ENCODE results near the gene LMNTD2. TPM values are rescaled to one million over a fixed set of nuclear protein-coding genes. Genes with fewer than 3 reads are reported as not detected.

LMNTD2 gene
- polyA plus RNA-seq, 12 donors, result 0.17 to 2.5 (median 0.50) TPM; not detected in 2

- DNase-seq, result no peak
These were observed 45.4 kb downstream of the LMNTD2 start for GRCh38 chr11:515131-515530.

GRCh38 chr11:514606-515005 is 45.9 kb downstream of the LMNTD2 start:
- no peak for DNase-seq

- no peak for DNase-seq
These were observed 47.6 kb downstream of the LMNTD2 start for GRCh38 chr11:512761-513595.

GRCh38 chr11:508956-509355 is 51.6 kb downstream of the LMNTD2 start:
- DNase-seq, result no peak

- no peak for DNase-seq
These were observed 52.6 kb downstream of the LMNTD2 start for GRCh38 chr11:507727-508515.

GRCh38 chr11:506995-507726 is 53.4 kb downstream of the LMNTD2 start, which contains the start of gene RNH1:
Gene RNH1, minus strand, starts transcription at chr11:507242. Its CDS starts 5,080 bp downstream, at chr11:502162.
- peak; percentile 92 for DNase-seq

GRCh38 chr11:506238-506994 is 54.1 kb downstream of the LMNTD2 start:
- peak; percentile 99 for DNase-seq

GRCh38 chr11:504994-505344 is 55.6 kb downstream of the LMNTD2 start:
- no peak for DNase-seq

Other genes with a start within 250 kb of the LMNTD2 start
- gene IFITM1, start 246.7 kb downstream of the LMNTD2 start, polyA plus RNA-seq (ENCODE audit: insufficient read length in 12 of 12), result 10 to 100 TPM in 9 of 12 donors, 1 to 10 TPM in 1, not detected in 2; 9.9 to 21.3 (median 14.1) TPM
- 100 to 1,000 TPM in 11 of 12 donors, not detected in 1; 155 to 302 (median 238) TPM for gene IFITM3, start 239.9 kb downstream of the LMNTD2 start, polyA plus RNA-seq (ENCODE audit: insufficient read length in 12 of 12)
- 10 to 100 TPM in 10 of 12 donors, 1 to 10 TPM in 1, not detected in 1; 8.1 to 55.6 (median 14.5) TPM for gene B4GALNT4, start 191.2 kb downstream of the LMNTD2 start, polyA plus RNA-seq (ENCODE audit: insufficient read length in 12 of 12)
- gene PKP3, start 166.5 kb downstream of the LMNTD2 start, polyA plus RNA-seq (ENCODE audit: insufficient read length in 12 of 12), result 10 to 100 TPM in 3 of 12 donors, 1 to 10 TPM in 1, under 1 TPM in 4, not detected in 4; 0.24 to 30.6 (median 2.7) TPM
- gene SIGIRR, start 145.7 kb downstream of the LMNTD2 start, polyA plus RNA-seq (ENCODE audit: insufficient read length in 12 of 12), result 10 to 100 TPM in 9 of 12 donors, 1 to 10 TPM in 2, not detected in 1; 6.8 to 22.7 (median 11.2) TPM
- gene ANO9, start 118.7 kb downstream of the LMNTD2 start, polyA plus RNA-seq (ENCODE audit: insufficient read length in 12 of 12), result 10 to 100 TPM in 2 of 12 donors, 1 to 10 TPM in 2, under 1 TPM in 7, not detected in 1; 0.08 to 14.1 (median 0.31) TPM
- gene PTDSS2, start 110.5 kb downstream of the LMNTD2 start, polyA plus RNA-seq (ENCODE audit: insufficient read length in 12 of 12), result 10 to 100 TPM in 11 of 12 donors, not detected in 1; 22.7 to 52.4 (median 26.0) TPM
- 100 to 1,000 TPM in 1 of 12 donors, 10 to 100 TPM in 10, not detected in 1; 69.4 to 126 (median 78.8) TPM for gene RNH1, start 53.5 kb downstream of the LMNTD2 start, polyA plus RNA-seq (ENCODE audit: insufficient read length in 12 of 12)
- gene HRAS, start 25.2 kb downstream of the LMNTD2 start, polyA plus RNA-seq (ENCODE audit: insufficient read length in 12 of 12), result 100 to 1,000 TPM in 6 of 12 donors, 10 to 100 TPM in 5, not detected in 1; 62.1 to 123 (median 101) TPM
- 1 to 10 TPM in 10 of 12 donors, not detected in 2; 1.7 to 8.2 (median 4.3) TPM for gene LRRC56, start 23.2 kb downstream of the LMNTD2 start, polyA plus RNA-seq (ENCODE audit: insufficient read length in 12 of 12)
- gene RASSF7, start 232 bp upstream of the LMNTD2 start, polyA plus RNA-seq (ENCODE audit: insufficient read length in 12 of 12), result 10 to 100 TPM in 1 of 12 donors, 1 to 10 TPM in 10, not detected in 1; 1.7 to 15.5 (median 2.4) TPM
- gene PHRF1, start 15.7 kb upstream of the LMNTD2 start, polyA plus RNA-seq (ENCODE audit: insufficient read length in 12 of 12), result 10 to 100 TPM in 11 of 12 donors, not detected in 1; 13.6 to 31.4 (median 14.8) TPM
- gene IRF7, start 55.2 kb upstream of the LMNTD2 start, polyA plus RNA-seq (ENCODE audit: insufficient read length in 12 of 12), result 10 to 100 TPM in 5 of 12 donors, 1 to 10 TPM in 6, not detected in 1; 6.6 to 15.3 (median 9.9) TPM
- gene CDHR5, start 64.2 kb upstream of the LMNTD2 start, polyA plus RNA-seq (ENCODE audit: insufficient read length in 12 of 12), result 100 to 1,000 TPM in 1 of 12 donors, 1 to 10 TPM in 7, under 1 TPM in 3, not detected in 1; 0.49 to 137 (median 1.7) TPM
- 100 to 1,000 TPM in 1 of 12 donors, 10 to 100 TPM in 9, not detected in 2; 17.6 to 109 (median 52.1) TPM for gene SCT, start 66.4 kb upstream of the LMNTD2 start, polyA plus RNA-seq (ENCODE audit: insufficient read length in 12 of 12)
- under 1 TPM in 9 of 12 donors, not detected in 3; 0.36 to 0.98 (median 0.71) TPM for gene DRD4, start 76.5 kb upstream of the LMNTD2 start, polyA plus RNA-seq (ENCODE audit: insufficient read length in 12 of 12)
- gene DEAF1, start 134.5 kb upstream of the LMNTD2 start, polyA plus RNA-seq (ENCODE audit: insufficient read length in 12 of 12), result 10 to 100 TPM in 11 of 12 donors, not detected in 1; 20.7 to 41.0 (median 24.3) TPM
- 10 to 100 TPM in 11 of 12 donors, not detected in 1; 13.0 to 34.8 (median 18.9) TPM for gene TMEM80, start 135.1 kb upstream of the LMNTD2 start, polyA plus RNA-seq (ENCODE audit: insufficient read length in 12 of 12)
- gene EPS8L2, start 145.5 kb upstream of the LMNTD2 start, polyA plus RNA-seq (ENCODE audit: insufficient read length in 12 of 12), result 10 to 100 TPM in 4 of 12 donors, 1 to 10 TPM in 7, not detected in 1; 1.2 to 54.4 (median 2.7) TPM
- 100 to 1,000 TPM in 1 of 12 donors, 10 to 100 TPM in 10, not detected in 1; 53.5 to 102 (median 62.2) TPM for gene TALDO1, start 186.7 kb upstream of the LMNTD2 start, polyA plus RNA-seq (ENCODE audit: insufficient read length in 12 of 12)
- gene GATD1, start 216.7 kb upstream of the LMNTD2 start, polyA plus RNA-seq (ENCODE audit: insufficient read length in 12 of 12), result 10 to 100 TPM in 11 of 12 donors, not detected in 1; 32.8 to 54.7 (median 36.4) TPM
- gene CEND1, start 229.4 kb upstream of the LMNTD2 start, polyA plus RNA-seq (ENCODE audit: insufficient read length in 12 of 12), result under 1 TPM in 10 of 12 donors, not detected in 2; 0.13 to 0.77 (median 0.36) TPM
- gene SLC25A22, start 237.5 kb upstream of the LMNTD2 start, polyA plus RNA-seq (ENCODE audit: insufficient read length in 12 of 12), result 10 to 100 TPM in 6 of 12 donors, 1 to 10 TPM in 5, not detected in 1; 7.9 to 15.5 (median 10.6) TPM
- 10 to 100 TPM in 1 of 12 donors, 1 to 10 TPM in 10, not detected in 1; 4.5 to 11.4 (median 6.5) TPM for gene PIDD1, start 244.5 kb upstream of the LMNTD2 start, polyA plus RNA-seq (ENCODE audit: insufficient read length in 12 of 12)
- 1,000 to 10,000 TPM; 1,154 to 1,810 (median 1,407) TPM for gene RPLP2, start 249.2 kb upstream of the LMNTD2 start, polyA plus RNA-seq (ENCODE audit: insufficient read length in 12 of 12)

All from muscle of arm (tissue), 12 donors.